Stimulated activated CD4-positive, alpha-beta T cell treated with anti-CD3 and anti-CD28 coated beads, Interleukin-4, amount 100 ng/mL, for 24 hours (primary cell): ENCODE data around the gene IFIH1.

Experiments used
- DNase-seq: peaks from one replicate; pipeline ENCODE4 v3.0.0-alpha.2; 2020

The IFIH1 gene

GRCh38 chr2:162256591-162256991 lies 61.9 kb downstream of the IFIH1 start:
- no peak for DNase-seq

GRCh38 chr2:162254236-162254871 lies 64.1 kb downstream of the IFIH1 start:
- DNase-seq = no peak

- DNase-seq = no peak
Measured at GRCh38 chr2:162253435-162253834, 65.0 kb downstream of the IFIH1 start.

- no peak for DNase-seq
Measured at GRCh38 chr2:162252153-162252552, 66.3 kb downstream of the IFIH1 start.

- DNase-seq = no peak
Measured at GRCh38 chr2:162245781-162246180, 72.7 kb downstream of the IFIH1 start.

GRCh38 chr2:162245061-162245460 lies 73.4 kb downstream of the IFIH1 start:
- no peak for DNase-seq

- DNase-seq = no peak
Measured at GRCh38 chr2:162244541-162245031, 73.9 kb downstream of the IFIH1 start.

GRCh38 chr2:162243715-162244114 lies 74.8 kb downstream of the IFIH1 start:
- no peak for DNase-seq

- no peak for DNase-seq
Measured at GRCh38 chr2:162243294-162243693, 75.2 kb downstream of the IFIH1 start, which contains the start of gene FAP. Gene FAP (minus strand): TSS chr2:162243445. CDS start chr2:162243327, 118 bp downstream.

GRCh38 chr2:162242586-162243280 lies 75.8 kb downstream of the IFIH1 start:
- no peak for DNase-seq

- no peak for DNase-seq
Measured at GRCh38 chr2:162241571-162241970, 76.9 kb downstream of the IFIH1 start.

GRCh38 chr2:162234620-162235462 lies 83.6 kb downstream of the IFIH1 start:
- DNase-seq = no peak

- DNase-seq = no peak
Measured at GRCh38 chr2:162233197-162233596, 85.3 kb downstream of the IFIH1 start.

GRCh38 chr2:162232671-162233070 lies 85.8 kb downstream of the IFIH1 start:
- no peak for DNase-seq

- DNase-seq = no peak
Measured at GRCh38 chr2:162232027-162232426, 86.5 kb downstream of the IFIH1 start.

- no peak for DNase-seq
Measured at GRCh38 chr2:162230761-162231160, 87.7 kb downstream of the IFIH1 start.

- no peak for DNase-seq
Measured at GRCh38 chr2:162226836-162227235, 91.6 kb downstream of the IFIH1 start.

- peak; percentile 65 for DNase-seq
Measured at GRCh38 chr2:162221064-162221463, 97.4 kb downstream of the IFIH1 start.

GRCh38 chr2:162220368-162220767 lies 98.1 kb downstream of the IFIH1 start:
- DNase-seq = no peak

- no peak for DNase-seq
Measured at GRCh38 chr2:162219426-162219825, 99.1 kb downstream of the IFIH1 start.

- no peak for DNase-seq
Measured at GRCh38 chr2:162217598-162217997, 100.9 kb downstream of the IFIH1 start.
